ENCODE results near the gene CASP2. TPM values are rescaled to one million over a fixed set of nuclear protein-coding genes. Genes with fewer than 3 reads are reported as not detected.
"Not testable (repeated sequence)": the region's sequence is repeated elsewhere in the genome, so short reads cannot be mapped to it uniquely, and the experiment has no call there.

Gene CASP2
- 20.7 TPM for total RNA-seq

DNA sequence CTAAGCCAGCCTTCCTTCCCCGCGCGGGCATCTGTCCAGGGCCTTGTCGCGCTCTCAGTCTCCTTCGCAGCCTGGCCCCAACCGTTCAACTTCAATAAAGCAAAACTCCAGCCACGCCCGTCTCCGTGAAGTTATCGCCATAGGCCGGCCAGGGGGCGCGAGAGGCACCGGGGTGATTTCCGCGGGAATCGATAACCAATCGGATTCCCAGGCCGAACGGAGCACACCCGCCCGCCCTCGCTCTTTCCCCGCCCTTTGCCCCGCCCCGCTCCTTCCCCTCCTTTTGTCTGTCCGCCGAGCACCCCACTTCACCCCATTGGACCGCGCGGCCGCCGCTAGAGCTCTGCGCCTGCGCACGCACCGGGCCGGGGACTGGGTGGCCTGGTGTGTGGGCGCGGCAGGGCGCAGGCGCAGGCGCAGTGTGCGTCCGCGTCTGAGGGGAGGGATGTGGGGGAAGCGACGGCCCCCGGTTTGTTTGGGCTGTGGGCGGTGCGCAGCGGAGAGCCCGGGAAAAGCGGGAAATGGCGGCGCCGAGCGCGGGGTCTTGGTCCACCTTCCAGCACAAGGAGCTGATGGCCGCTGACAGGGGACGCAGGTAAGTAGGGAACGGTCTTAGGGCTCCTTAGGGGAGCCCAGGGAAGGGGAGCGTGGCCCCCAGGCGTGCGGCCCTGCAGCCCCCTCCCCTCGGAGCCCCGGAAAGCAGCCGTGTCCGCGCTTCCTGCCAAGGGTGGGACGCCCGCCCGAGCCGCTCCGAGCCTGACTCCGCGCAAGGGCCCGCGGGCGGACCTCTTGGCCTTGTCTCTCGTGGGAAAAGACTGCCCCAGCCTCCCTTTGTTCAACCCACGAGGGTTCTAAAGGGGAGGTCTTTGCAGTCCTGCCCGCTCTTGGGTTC, at the start of gene CASP2:
TSS of gene CASP2 (plus strand) at position 417 of the 892 bp plus-strand sequence. CDS start at position 522, 105 bp downstream.
- DNase-seq, result peak; percentile 97

DNA sequence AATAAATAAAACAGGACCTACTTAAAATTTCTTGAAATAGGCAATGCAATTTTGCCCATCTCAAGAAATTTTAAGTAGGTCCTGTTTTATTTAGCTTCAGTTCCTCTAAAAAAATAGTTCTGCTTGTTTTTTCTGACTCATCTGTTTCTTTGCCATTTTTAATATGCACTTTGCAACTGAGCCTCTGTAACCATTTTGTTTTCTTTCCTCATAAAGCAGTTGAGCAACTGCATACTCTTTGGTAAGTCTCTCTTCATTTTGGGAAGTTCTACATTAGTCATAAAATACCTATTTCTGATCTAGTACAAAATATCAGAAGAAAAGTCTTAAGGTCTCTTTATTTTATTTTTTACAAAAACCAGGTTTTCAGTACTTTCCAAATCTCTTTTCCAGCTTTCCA, 48.3 kb upstream of the CASP2 start:
- no peak for DNase-seq

DNA sequence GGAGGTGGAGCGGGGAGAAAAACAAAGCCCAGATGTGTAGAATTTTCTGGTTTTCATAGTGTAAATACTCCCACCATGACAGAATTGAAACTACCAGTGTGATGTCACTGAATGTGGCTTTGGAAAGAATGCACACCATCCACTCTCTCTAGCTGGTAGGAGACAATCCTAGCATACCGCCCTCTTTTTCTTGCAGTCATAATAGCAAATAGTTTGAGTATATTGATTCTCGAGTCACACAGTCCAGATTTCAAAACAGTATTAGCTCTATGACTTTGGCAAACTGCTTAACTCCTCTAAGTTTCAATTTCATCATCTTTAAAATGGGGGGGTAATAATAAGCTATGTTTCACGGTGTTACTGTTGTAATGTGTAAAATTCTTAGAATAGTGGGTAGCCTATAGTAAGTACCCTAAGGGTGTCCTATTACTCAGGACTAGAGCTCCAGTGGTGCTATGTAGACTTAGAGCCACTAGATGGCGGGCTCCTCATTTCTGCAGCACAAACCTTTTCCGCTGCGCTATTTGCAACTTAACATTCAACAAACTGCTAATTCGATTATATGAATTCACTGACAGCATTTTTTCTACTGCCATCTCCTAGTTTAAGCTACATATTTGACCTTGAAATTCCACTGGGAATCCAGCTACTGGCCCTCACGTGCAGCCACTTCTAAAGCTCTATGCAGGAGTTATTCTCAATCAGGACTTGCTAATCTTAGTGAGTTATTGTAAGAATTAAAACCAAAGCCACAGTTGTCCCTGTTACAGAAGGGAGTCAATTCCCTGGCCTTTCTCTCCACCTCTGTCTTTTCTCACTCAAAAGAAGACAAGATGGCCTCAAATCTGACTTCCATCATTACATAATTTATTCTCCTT, 47.6 kb upstream of the CASP2 start:
- peak; percentile 25 for DNase-seq

DNA sequence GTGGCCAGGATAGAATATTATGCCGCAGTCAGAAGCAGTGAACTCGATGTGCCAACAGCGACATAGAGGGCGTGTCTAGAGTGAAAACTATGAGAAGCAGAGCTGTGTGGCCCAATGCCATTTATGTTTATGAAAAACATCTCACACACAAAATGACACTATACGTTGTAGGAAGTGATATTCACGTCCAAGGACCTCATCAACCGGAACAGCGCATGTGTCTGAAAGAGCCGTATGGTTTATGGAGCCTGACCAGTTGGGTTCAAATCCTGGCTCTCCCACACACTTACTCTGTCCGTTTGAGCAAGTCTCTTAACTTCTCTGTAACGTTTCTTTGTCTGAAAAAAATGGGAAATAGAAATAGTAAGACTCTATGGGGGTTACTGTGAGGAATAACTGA, 45.8 kb upstream of the CASP2 start:
- no peak for DNase-seq

DNA sequence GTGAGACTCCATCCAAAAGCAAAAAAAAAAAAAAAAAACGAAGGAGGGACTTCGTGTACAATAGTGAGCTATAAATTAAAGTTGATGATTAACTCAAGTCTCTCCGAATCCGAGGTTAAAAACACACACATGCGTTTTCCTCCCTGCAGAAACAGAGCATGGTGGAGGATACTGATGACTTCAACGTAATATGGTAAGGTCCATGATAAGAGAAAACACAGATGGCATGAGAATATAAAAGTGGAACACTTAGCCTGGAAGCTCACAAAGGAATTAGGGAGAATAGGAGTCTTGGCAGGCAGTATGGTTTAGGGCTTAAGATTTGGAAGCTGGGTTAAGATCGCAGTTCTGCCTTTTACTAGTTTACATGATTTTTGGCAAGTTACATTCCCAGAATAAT, 45.0 kb upstream of the CASP2 start:
- no peak for DNase-seq

DNA sequence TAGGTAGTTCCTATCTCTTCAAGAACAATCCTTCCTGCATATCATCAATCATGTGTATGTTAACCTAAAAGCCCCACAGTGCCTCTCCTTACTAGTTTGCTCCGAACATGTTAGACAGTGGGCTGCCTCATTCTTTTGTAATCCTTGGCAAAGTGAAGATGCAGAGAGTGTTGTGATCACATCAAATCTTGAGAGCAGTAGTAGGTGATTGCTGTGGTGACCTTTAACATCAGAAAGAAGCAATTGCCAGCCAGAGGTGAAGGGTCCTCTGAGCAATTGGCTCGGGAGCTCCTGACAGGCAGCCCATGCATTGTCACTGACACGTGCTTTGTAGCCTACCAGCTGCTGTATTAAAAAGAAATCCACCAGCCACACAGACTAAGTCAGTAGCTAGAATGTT, 44.5 kb upstream of the CASP2 start:
- no peak for DNase-seq

DNA sequence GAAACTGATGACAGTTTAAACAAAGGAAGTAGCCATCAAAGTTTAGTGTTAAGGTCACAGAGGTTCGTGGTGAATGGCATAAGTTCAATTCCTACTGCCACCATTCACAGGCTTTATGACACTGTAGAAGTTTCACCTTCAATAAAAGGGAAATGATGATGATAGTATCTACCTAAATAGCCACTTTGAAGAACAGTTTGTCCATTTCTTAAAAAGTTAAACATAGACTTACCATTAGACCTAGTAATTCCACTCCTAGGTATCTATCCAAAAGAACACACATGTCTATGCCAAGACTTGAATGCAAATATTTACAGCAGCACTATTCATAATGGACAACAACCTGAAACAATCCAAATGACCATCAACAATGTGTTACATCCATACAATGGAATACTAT, 43.8 kb upstream of the CASP2 start:
- DNase-seq, result no peak

DNA sequence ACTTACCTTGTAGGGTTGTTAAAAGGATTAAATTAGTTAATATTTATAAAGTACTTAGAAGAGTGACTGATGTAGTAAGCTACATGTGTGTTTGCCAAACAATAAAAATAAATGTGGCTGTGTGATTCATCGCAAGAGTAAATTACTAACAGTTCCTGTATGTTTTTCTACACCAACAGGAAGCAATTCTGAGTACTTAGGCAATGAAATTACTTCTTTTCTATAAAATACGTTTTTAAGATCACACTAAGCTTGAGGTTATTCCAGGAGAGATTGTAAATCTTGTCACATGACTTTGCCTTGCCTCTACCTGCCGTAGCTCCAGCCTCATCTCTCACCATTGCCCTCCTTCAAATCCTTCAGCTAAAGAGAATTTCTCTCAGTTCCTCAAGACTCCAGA, 43.0 kb upstream of the CASP2 start:
- no peak for DNase-seq

DNA sequence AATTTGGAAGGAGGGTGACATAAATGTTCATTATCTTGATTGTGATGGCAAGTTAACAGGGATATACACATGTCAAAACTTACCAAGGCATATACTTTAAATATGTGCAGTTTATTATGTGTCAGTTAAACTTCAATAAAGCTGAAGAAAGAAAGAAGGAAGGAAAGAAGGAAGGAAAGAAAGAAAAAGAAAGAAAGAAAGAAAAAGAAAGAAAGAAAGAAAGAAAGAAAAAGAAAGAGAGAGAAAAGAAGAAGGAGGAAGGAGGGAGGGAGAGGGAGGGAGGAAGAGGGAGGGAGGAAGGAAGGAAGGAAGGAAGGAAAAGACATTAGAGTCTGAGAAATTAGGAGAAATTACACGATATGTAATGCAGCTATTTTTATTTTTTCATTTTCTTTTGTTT, 40.8 kb upstream of the CASP2 start:
- DNase-seq, result no peak

DNA sequence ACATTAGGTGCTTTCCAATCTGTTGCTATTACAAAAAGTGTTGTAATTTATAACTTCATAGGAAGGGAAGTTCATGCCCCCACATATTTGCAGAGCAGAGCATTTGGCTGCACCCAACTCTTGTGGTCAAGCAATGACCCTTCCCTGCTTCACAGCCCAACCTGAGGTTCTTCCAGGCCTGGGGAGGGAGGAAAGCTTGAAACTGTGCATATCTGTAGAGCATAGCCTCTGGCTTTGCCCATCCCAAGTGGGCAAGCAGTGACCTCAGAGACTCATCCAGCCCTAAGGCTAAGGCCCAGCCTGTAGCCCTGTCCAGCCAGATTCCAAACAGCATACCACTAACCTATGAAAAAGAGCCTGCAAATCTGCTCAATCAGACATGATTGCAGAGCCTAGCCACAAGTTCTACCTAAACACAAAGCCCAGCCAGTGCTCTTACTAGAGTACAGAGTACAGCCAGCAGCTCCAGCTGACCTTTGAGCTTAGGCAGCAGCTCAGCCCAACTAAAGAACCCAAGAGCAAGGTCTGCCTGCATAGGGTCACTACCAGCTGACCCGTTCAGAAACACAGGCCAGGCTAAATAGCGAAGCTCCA, 39.3 kb upstream of the CASP2 start:
- no peak for DNase-seq

DNA sequence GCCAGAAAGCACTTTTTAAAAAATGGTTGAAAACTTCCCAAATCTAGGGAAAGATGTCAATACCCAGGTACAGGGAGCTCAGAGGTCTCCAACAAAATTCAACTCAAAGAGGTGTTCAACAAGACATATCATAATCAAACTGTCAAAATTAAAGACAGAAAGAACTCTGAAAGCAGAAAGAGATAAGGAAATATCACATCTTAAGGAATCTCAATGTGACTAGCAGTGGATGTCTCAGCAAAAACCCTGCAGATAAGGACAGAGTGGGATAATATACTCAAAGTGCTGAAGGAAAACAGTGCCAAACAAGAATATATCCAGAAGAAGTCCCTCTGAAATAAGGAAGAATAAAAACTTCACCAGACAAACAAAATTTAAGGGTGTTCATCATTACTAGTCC, 38.0 kb upstream of the CASP2 start:
- DNase-seq, result no peak

DNA sequence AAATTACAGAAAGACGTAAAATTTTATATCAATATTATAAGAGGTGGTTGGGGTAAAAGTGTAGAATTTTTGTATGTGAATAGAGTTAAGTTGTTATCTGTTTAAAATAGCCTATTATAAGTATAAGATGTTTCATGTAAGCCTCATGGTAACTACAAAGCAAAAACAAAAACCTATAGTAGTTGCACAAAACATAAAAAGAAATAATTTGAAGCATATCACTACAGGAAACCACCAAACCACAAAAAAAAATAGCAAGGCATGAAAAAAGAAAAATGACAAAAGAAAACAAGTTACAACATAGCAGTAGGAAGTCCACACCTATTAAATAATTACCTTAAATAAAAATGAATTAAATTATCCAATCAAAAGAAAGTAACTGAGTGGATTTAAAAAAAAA, 37.3 kb upstream of the CASP2 start:
- DNase-seq, result no peak

DNA sequence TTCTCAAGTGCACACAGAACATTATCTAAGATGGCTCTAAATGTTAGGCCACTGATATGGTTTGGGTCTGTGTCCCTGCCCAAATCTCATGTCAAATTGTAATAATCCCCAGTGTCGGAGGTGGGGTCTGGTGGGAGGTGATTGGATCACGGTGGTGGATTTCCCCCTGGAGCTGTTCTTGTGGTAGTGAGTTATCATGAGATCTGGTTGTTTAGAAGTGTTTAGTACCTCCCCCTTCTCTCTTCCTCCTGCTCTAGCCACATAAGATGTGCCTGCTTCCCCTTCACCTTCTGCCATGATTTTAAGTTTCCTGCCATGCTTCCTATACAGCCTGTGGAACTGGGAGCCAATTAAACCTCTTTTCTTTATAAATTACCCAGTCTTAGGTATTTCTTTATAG, 36.1 kb upstream of the CASP2 start:
- DNase-seq, result no peak

DNA sequence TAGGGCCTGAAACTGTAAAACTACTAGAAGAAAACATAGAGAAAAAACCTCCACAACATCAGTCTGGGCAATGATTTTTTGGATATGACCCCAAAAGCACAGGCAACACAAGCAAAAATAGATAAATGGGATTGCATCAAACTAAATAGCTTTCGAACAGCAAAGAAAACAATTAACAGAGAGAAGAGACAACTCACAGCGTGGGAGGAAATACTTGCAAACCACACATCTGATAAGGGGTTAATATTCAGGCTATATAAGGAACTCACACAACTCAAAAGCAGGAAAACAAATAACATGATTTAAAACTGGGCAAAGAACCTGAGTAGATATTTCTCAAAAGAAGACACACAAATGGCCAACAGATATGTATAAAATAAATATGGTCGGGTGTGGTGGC, 32.6 kb upstream of the CASP2 start:
- DNase-seq, result no peak

DNA sequence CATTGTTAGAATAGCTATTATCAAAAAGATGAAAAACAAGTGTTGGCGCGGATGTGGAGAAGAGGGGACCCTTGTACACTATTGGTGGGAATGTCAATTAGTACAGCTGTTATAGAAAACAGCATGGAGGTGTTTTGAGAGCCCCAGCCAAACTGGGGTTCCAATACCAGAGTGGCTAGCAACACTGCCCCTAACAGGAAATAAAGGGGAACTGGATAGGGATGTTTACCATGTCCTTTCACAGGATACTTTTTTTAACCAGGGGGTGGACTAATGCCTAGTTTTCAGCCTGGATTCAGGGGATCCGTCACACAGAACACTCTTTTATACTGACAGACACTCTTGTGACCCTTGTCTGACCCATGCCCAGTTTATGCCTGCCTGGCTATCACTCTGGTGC, 31.8 kb upstream of the CASP2 start:
- DNase-seq, result no peak

DNA sequence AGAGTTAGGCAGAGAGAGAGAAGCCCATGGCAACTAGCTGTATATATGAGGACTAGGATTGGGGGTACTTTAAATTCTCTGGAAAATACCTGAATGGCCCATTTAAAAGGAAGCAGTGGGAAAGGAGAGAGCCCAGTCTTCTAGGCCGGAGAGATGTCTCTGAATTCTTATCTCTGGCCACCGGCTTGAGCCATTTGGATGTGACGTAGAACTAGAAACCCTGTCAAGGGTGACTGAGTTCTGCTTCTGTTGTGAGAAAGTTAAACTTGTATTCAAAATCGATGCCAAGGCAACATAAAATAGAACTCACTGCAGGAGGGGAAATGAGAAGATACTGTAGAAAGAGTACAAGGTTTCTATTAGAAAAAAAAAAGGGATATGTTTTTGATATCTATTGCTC, 31.2 kb upstream of the CASP2 start:
- DNase-seq, result no peak

DNA sequence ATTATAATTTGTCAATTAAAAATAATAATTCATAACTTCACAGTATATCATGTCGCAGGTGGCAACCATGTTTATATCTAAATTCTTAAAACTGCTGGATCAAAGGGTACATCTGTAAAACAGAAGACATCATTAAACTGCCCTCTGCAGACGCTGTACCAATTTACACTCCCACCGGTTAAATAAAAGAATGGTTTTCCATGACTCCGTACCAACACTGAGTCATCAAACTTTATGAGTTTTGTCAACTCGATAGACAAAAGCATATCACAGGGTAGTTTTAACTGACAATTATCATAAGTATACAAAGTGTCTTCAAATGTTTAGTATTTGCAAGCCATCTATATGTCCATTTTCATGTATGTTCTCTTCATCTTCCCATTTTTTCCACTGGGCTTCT, 30.6 kb upstream of the CASP2 start:
- no peak for DNase-seq

DNA sequence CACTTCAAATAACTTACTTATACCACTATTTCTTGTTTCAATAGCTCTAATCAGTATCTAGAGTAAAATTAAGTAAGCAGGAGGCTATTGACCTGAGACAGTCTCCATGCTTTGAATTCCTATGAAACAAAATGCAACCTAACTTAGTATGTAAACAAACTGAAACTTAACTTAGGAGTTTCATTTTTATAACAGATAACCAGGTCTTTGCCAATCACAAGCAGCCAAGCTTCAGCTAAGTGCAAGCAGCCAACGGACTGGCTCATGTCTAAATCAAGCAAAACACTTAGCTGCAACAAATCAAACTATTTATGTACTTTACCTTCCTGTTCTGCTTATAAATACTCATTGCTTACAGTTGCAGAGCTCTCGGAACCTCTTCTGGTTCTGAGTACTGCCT, 29.3 kb upstream of the CASP2 start:
- no peak for DNase-seq

DNA sequence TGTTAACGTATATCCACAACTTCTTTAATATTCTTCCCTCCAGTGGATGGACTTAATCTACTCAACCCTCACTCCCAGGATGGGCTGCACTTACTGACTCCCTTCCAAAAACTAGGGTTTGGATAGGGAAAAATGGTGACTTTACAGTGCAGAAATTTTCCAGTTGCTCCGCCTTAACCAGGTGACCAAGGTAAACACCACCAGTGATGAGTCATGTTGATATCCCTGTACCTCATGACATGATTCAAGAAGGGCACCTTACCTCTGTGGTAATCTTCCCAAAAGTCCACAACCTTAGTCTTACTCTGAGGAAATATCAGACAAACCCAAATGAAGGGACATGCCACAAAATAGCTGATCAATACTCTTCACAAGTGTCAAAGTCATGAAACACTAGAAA, 28.4 kb upstream of the CASP2 start:
- DNase-seq, result no peak

DNA sequence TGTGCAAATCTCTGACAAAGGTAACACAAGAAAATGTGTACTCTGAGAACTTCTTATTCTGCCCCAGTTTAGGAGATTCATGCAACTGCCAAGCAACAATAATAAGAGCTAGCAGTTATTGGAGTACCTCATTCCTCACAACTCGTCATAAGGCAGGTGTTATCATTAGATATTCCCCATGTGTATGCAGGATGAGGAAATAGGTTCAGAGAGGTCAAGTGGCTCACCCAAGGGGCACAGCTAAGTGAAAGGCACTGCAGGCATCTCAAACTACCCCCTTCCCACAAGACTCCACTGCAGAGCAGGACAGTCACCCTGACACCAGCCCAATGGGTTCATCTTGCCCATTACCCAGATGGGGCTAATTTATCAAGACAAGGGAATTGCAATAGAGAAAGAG, 26.2 kb upstream of the CASP2 start:
- no peak for DNase-seq

DNA sequence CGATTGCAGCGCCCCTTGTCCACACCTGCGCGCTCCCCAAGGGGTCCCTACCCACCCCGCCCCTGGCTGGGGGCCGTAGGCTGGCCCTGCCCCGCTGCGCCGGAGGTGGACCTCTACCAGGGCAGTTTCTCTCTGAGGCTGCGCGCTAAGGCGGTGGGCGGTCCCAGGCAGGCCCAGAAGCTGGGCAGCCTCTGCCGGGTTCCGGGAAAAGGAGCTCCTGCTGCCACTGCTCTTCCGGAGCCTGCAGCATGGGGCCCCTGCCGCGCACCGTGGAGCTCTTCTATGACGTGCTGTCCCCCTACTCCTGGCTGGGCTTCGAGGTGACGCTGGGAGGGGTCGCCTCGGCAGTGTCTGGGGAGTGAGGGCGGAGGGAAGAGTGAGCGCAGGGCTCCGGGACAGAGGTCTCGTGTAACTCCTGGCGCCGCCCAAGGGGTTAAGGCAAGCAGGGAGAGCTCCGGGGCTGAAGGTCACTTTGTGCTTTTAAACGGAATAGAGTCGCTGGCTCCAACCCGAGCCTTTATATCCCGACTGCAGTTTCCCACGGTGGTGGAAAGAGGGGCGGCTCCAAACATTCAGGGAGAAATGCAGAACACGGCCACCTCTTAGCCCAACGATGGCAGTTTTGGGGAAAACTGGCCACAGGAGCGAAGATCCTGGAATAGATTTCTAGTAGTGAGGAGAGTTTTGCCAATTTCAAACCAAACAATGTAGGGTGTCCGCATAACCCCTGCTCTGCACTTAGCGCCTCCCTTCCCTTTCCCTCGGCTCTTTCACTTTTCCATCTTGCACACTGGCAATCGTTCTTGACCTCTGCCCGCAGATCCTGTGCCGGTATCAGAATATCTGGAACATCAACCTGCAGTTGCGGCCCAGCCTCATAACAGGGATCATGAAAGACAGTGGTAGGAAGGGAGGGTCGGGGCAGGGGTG, 24.6 kb upstream of the CASP2 start, which contains the start of gene GSTK1:
TSS of gene GSTK1 (plus strand) at position 176 of the 930 bp plus-strand sequence. CDS start at position 249, 73 bp downstream.
- peak; percentile 86 for DNase-seq

DNA sequence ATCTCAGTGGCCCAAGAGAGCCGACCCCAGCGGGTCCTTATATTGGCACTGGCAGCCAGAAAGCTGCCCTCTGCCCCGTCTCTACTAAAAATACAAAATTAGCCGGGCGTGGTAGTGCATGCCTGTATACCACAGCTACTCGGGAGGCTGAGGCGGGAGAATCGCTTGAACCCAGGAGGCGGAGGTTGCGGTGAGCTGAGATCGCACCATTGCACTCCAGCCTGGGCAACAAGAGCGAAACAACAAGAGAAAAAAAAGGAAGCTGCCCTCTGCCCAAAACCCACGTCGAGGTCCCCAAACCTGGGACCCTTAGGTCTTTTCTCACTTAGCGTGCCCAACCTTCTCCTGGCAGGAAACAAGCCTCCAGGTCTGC, 24.0 kb upstream of the CASP2 start:
- DNase-seq, result not testable (repeated sequence)

Measured in occipital lobe (tissue), 2 donors.